Measurements from ENCODE around the gene AUTS2.

AUTS2 gene

GRCh38 chr7:70736715-70737460 is 1138.6 kb downstream of the AUTS2 start:
- no peak for DNase-seq (ENCODE audit: low read depth in 2 of 2)

GRCh38 chr7:70738151-70738885 is 1140.0 kb downstream of the AUTS2 start:
- DNase-seq (ENCODE audit: low read depth in 2 of 2) = no peak

GRCh38 chr7:70739646-70740210 is 1141.5 kb downstream of the AUTS2 start:
- DNase-seq (ENCODE audit: low read depth in 2 of 2) = no peak

- DNase-seq (ENCODE audit: low read depth in 2 of 2) = no peak
Observed at GRCh38 chr7:70741666-70742065, 1143.4 kb downstream of the AUTS2 start.

- no peak for DNase-seq (ENCODE audit: low read depth in 2 of 2)
Observed at GRCh38 chr7:70743531-70744325, 1145.5 kb downstream of the AUTS2 start.

GRCh38 chr7:70744492-70744891 is 1146.2 kb downstream of the AUTS2 start:
- DNase-seq (ENCODE audit: low read depth in 2 of 2) = no peak

- no peak for DNase-seq (ENCODE audit: low read depth in 2 of 2)
Observed at GRCh38 chr7:70749831-70750230, 1151.6 kb downstream of the AUTS2 start.

GRCh38 chr7:70751895-70752294 is 1153.6 kb downstream of the AUTS2 start:
- DNase-seq (ENCODE audit: low read depth in 2 of 2) = no peak

GRCh38 chr7:70752794-70753241 is 1154.5 kb downstream of the AUTS2 start:
- DNase-seq (ENCODE audit: low read depth in 2 of 2) = no peak

- no peak for DNase-seq (ENCODE audit: low read depth in 2 of 2)
Observed at GRCh38 chr7:70756789-70757188, 1158.5 kb downstream of the AUTS2 start.

GRCh38 chr7:70758646-70759045 is 1160.4 kb downstream of the AUTS2 start:
- no peak for DNase-seq (ENCODE audit: low read depth in 2 of 2)

- DNase-seq (ENCODE audit: low read depth in 2 of 2) = no peak
Observed at GRCh38 chr7:70759674-70760073, 1161.4 kb downstream of the AUTS2 start.

GRCh38 chr7:70761711-70762328 is 1163.5 kb downstream of the AUTS2 start:
- no peak for DNase-seq (ENCODE audit: low read depth in 2 of 2)

- no peak for DNase-seq (ENCODE audit: low read depth in 2 of 2)
Observed at GRCh38 chr7:70762696-70763095, 1164.4 kb downstream of the AUTS2 start.

- DNase-seq (ENCODE audit: low read depth in 2 of 2) = peak in 1 of 2 donors; percentile 14
Observed at GRCh38 chr7:70763961-70764691, 1165.9 kb downstream of the AUTS2 start.

- no peak for DNase-seq (ENCODE audit: low read depth in 2 of 2)
Observed at GRCh38 chr7:70764701-70765208, 1166.5 kb downstream of the AUTS2 start.

GRCh38 chr7:70765651-70766050 is 1167.4 kb downstream of the AUTS2 start:
- DNase-seq (ENCODE audit: low read depth in 2 of 2) = no peak

- DNase-seq (ENCODE audit: low read depth in 2 of 2) = no peak
Observed at GRCh38 chr7:70766109-70766508, 1167.8 kb downstream of the AUTS2 start.

- no peak for DNase-seq (ENCODE audit: low read depth in 2 of 2)
Observed at GRCh38 chr7:70766694-70767093, 1168.4 kb downstream of the AUTS2 start.

GRCh38 chr7:70770154-70770553 is 1171.9 kb downstream of the AUTS2 start:
- no peak for DNase-seq (ENCODE audit: low read depth in 2 of 2)

- DNase-seq (ENCODE audit: low read depth in 2 of 2) = no peak
Observed at GRCh38 chr7:70771451-70771850, 1173.2 kb downstream of the AUTS2 start.
